ENCODE data around the gene FNDC7. TPM values are rescaled to one million over a fixed set of nuclear protein-coding genes. Genes with fewer than 3 reads are reported as not detected.
"Not testable (repeated sequence)": the region's sequence is repeated elsewhere in the genome, so short reads cannot be mapped to it uniquely, and the experiment has no call there.

FNDC7 gene
- polyA plus RNA-seq, 3 donors, result not detected

GRCh38 chr1:108734171-108734865, 21.6 kb downstream of the FNDC7 start:
- DNase-seq (ENCODE audit: low read depth in 3 of 3, low spot score in 2 of 3), result no peak

GRCh38 chr1:108742253-108742652, 29.5 kb downstream of the FNDC7 start:
- no peak for DNase-seq (ENCODE audit: low read depth in 3 of 3, low spot score in 2 of 3)

GRCh38 chr1:108745980-108746381, 33.3 kb downstream of the FNDC7 start:
- DNase-seq (ENCODE audit: low read depth in 3 of 3, low spot score in 2 of 3), result no peak

GRCh38 chr1:108746382-108747170, 33.9 kb downstream of the FNDC7 start, which contains the start of gene STXBP3:
STXBP3 (plus strand) TSS chr1:108746674; CDS start chr1:108746738, 64 bp downstream.
- DNase-seq (ENCODE audit: low read depth in 3 of 3, low spot score in 2 of 3), result peak; percentile 93 to 95 (median 95)

- peak in 2 of 3 donors; percentile 64 to 72 for DNase-seq (ENCODE audit: low read depth in 3 of 3, low spot score in 2 of 3)
These were observed 34.6 kb downstream of the FNDC7 start for GRCh38 chr1:108747171-108747850.

- no peak for DNase-seq (ENCODE audit: low read depth in 3 of 3, low spot score in 2 of 3)
These were observed 35.2 kb downstream of the FNDC7 start for GRCh38 chr1:108747898-108748297.

GRCh38 chr1:108749081-108749480, 36.4 kb downstream of the FNDC7 start:
- DNase-seq (ENCODE audit: low read depth in 3 of 3, low spot score in 2 of 3), result no peak

GRCh38 chr1:108750476-108751181, 37.9 kb downstream of the FNDC7 start:
- peak in 2 of 3 donors; percentile 41 to 61 for DNase-seq (ENCODE audit: low read depth in 3 of 3, low spot score in 2 of 3)

- no peak for DNase-seq (ENCODE audit: low read depth in 3 of 3, low spot score in 2 of 3)
These were observed 40.7 kb downstream of the FNDC7 start for GRCh38 chr1:108753363-108753762.

GRCh38 chr1:108758796-108759195, 46.1 kb downstream of the FNDC7 start:
- DNase-seq (ENCODE audit: low read depth in 3 of 3, low spot score in 2 of 3), result no peak

GRCh38 chr1:108767115-108767514, 54.4 kb downstream of the FNDC7 start:
- DNase-seq (ENCODE audit: low read depth in 3 of 3, low spot score in 2 of 3), result no peak

- DNase-seq (ENCODE audit: low read depth in 3 of 3, low spot score in 2 of 3), result no peak
These were observed 55.0 kb downstream of the FNDC7 start for GRCh38 chr1:108767708-108768107.

GRCh38 chr1:108777839-108778238, 65.1 kb downstream of the FNDC7 start:
- no peak for DNase-seq (ENCODE audit: low read depth in 3 of 3, low spot score in 2 of 3)

- no peak for DNase-seq (ENCODE audit: low read depth in 3 of 3, low spot score in 2 of 3)
These were observed 66.7 kb downstream of the FNDC7 start for GRCh38 chr1:108779455-108779854.

- no peak for DNase-seq (ENCODE audit: low read depth in 3 of 3, low spot score in 2 of 3)
These were observed 68.3 kb downstream of the FNDC7 start for GRCh38 chr1:108780937-108781574.

- DNase-seq (ENCODE audit: low read depth in 3 of 3, low spot score in 2 of 3), result not testable (repeated sequence)
These were observed 68.9 kb downstream of the FNDC7 start for GRCh38 chr1:108781575-108781944.

- no peak for DNase-seq (ENCODE audit: low read depth in 3 of 3, low spot score in 2 of 3)
These were observed 72.6 kb downstream of the FNDC7 start for GRCh38 chr1:108785264-108785663.

GRCh38 chr1:108785880-108786279, 73.2 kb downstream of the FNDC7 start:
- no peak for DNase-seq (ENCODE audit: low read depth in 3 of 3, low spot score in 2 of 3)

GRCh38 chr1:108791790-108792189, 79.1 kb downstream of the FNDC7 start:
- DNase-seq (ENCODE audit: low read depth in 3 of 3, low spot score in 2 of 3), result no peak
